ENCODE results near the gene GNAI2.

Gene GNAI2

GRCh38 chr3:50236484-50237132, 604 bp downstream of the GNAI2 start:
- TF ChIP-seq, protein P1, sequence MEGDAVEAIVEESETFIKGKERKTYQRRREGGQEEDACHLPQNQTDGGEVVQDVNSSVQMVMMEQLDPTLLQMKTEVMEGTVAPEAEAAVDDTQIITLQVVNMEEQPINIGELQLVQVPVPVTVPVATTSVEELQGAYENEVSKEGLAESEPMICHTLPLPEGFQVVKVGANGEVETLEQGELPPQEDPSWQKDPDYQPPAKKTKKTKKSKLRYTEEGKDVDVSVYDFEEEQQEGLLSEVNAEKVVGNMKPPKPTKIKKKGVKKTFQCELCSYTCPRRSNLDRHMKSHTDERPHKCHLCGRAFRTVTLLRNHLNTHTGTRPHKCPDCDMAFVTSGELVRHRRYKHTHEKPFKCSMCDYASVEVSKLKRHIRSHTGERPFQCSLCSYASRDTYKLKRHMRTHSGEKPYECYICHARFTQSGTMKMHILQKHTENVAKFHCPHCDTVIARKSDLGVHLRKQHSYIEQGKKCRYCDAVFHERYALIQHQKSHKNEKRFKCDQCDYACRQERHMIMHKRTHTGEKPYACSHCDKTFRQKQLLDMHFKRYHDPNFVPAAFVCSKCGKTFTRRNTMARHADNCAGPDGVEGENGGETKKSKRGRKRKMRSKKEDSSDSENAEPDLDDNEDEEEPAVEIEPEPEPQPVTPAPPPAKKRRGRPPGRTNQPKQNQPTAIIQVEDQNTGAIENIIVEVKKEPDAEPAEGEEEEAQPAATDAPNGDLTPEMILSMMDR (conservative IDR thresholded peaks at IDR 0.05; ENCODE audit: low read length): no peak
- no peak for TF ChIP-seq EZH2phosphoT487 (IDR thresholded peaks at IDR 0.05; ENCODE audit: borderline replicate concordance)
- Histone ChIP-seq H3K9ac (ENCODE audit: low read depth, low read length, poor library complexity, severe bottlenecking) (peak overlapping the region; percentile 95), H3K4me1 (ENCODE audit: insufficient read depth, low read length, poor library complexity, severe bottlenecking) (peaks cover 36% of the 10 kb centered on the region), H3K27me3 (ENCODE audit: insufficient read depth, low read length, poor library complexity, severe bottlenecking) (peaks cover 5% of the 10 kb centered on the region), H3K9me2 (replicated peaks; ENCODE audit: low read depth, low read length) (no peaks in the 10 kb centered on the region), H3K4me2 (ENCODE audit: low read depth, low read length, poor library complexity, severe bottlenecking) (peak overlapping the region; percentile 99), H3K79me2 (ENCODE audit: insufficient read depth, low read length) (peaks cover 59% of the 10 kb centered on the region), H2AFZ (ENCODE audit: low read length) (no peak overlapping the region), H3K9me3 (ENCODE audit: insufficient read depth, low read depth, low read length) (no peaks in the 10 kb centered on the region), H3K36me3 (ENCODE audit: insufficient read depth, low read length) (no peaks in the 10 kb centered on the region; the same call in 1 of the 2 replicates), H3F3A (ENCODE audit: low read depth) (no peaks in the 10 kb centered on the region), H4K20me1 (ENCODE audit: insufficient read depth, low read length, poor library complexity, severe bottlenecking) (peaks cover 48% of the 10 kb centered on the region), H3K4me3 (ENCODE audit: low read length, poor library complexity, severe bottlenecking) (peak overlapping the region; percentile 88)

GRCh38 chr3:50237133-50237651, 1.2 kb downstream of the GNAI2 start:
- TF ChIP-seq EZH2phosphoT487 (IDR thresholded peaks at IDR 0.05; ENCODE audit: borderline replicate concordance): no peak
- TF ChIP-seq, protein P1 (conservative IDR thresholded peaks at IDR 0.05; ENCODE audit: low read length): no peak
- Histone ChIP-seq H3K36me3 (ENCODE audit: insufficient read depth, low read length) (no peaks in the 10 kb centered on the region; the same call in 1 of the 2 replicates), H3F3A (ENCODE audit: low read depth) (no peaks in the 10 kb centered on the region), H3K9ac (ENCODE audit: low read depth, low read length, poor library complexity, severe bottlenecking) (peak overlapping the region; percentile 95), H3K4me3 (ENCODE audit: low read length, poor library complexity, severe bottlenecking) (peak overlapping the region; percentile 88), H3K27me3 (ENCODE audit: insufficient read depth, low read length, poor library complexity, severe bottlenecking) (peaks cover 5% of the 10 kb centered on the region), H3K9me2 (replicated peaks; ENCODE audit: low read depth, low read length) (no peaks in the 10 kb centered on the region), H3K9me3 (ENCODE audit: insufficient read depth, low read depth, low read length) (no peaks in the 10 kb centered on the region), H3K4me2 (ENCODE audit: low read depth, low read length, poor library complexity, severe bottlenecking) (peak overlapping the region; percentile 99), H3K79me2 (ENCODE audit: insufficient read depth, low read length) (peaks cover 65% of the 10 kb centered on the region), H4K20me1 (ENCODE audit: insufficient read depth, low read length, poor library complexity, severe bottlenecking) (peaks cover 53% of the 10 kb centered on the region), H3K4me1 (ENCODE audit: insufficient read depth, low read length, poor library complexity, severe bottlenecking) (peaks cover 42% of the 10 kb centered on the region), H2AFZ (ENCODE audit: low read length) (no peak overlapping the region)

- H4K20me1 ChIP-seq (ENCODE audit: insufficient read depth, low read length, poor library complexity, severe bottlenecking): peaks cover 61% of the 10 kb centered on the region
- TF ChIP-seq, protein P1 (conservative IDR thresholded peaks at IDR 0.05; ENCODE audit: low read length): no peak
- no peaks in the 10 kb centered on the region for H3K9me3 ChIP-seq (ENCODE audit: insufficient read depth, low read depth, low read length)
- no peaks in the 10 kb centered on the region for H3F3A ChIP-seq (ENCODE audit: low read depth)
- H3K9ac ChIP-seq (ENCODE audit: low read depth, low read length, poor library complexity, severe bottlenecking): peak overlapping the region; percentile 95
- H3K9me2 ChIP-seq (replicated peaks; ENCODE audit: low read depth, low read length): no peaks in the 10 kb centered on the region
- peaks cover 73% of the 10 kb centered on the region for H3K79me2 ChIP-seq (ENCODE audit: insufficient read depth, low read length)
- H3K36me3 ChIP-seq (ENCODE audit: insufficient read depth, low read length): no peaks in the 10 kb centered on the region; the same call in 1 of the 2 replicates
- H2AFZ ChIP-seq (ENCODE audit: low read length): no peak overlapping the region
- peak overlapping the region; percentile 88 for H3K4me3 ChIP-seq (ENCODE audit: low read length, poor library complexity, severe bottlenecking)
- peaks cover 5% of the 10 kb centered on the region for H3K27me3 ChIP-seq (ENCODE audit: insufficient read depth, low read length, poor library complexity, severe bottlenecking)
- H3K4me1 ChIP-seq (ENCODE audit: insufficient read depth, low read length, poor library complexity, severe bottlenecking): peaks cover 50% of the 10 kb centered on the region
- H3K4me2 ChIP-seq (ENCODE audit: low read depth, low read length, poor library complexity, severe bottlenecking): peak overlapping the region; percentile 99
Measured at GRCh38 chr3:50237754-50238548, 1.9 kb downstream of the GNAI2 start.
